ENCODE data around the gene EIF3M. TPM values are rescaled to one million over a fixed set of nuclear protein-coding genes. Genes with fewer than 3 reads are reported as not detected.

Gene EIF3M
- total and polyA plus RNA-seq, 9 donors: 306 to 374 (median 346) TPM

DNA sequence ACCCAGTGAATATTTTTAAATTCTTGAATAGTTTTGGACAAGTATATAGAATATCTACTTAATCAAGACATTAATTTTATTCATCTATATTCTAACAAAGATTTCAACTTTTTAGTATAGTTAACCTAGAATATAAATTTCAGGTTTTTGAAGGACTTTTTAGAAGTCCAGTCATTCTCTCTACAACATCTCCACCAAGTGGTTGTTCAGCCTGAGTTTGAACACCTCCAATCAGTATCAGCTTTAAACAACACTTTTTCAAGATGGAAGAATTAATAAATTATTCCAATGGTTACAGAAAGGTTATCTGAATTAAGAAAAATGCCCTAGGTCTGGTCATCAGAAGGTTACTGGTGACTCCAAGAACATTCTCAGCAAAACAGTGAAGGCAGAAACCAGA is 31.8 kb downstream of the EIF3M start:
- H3K9me3 ChIP-seq (replicated peaks; ENCODE audit: control insufficient read depth, low read depth, low read length): no peaks in the 10 kb centered on the region
- H3K36me3 ChIP-seq (ENCODE audit: control insufficient read depth, insufficient read depth, low read length): no peaks in the 10 kb centered on the region
- no peaks in the 10 kb centered on the region for H3K27me3 ChIP-seq (ENCODE audit: control insufficient read depth, insufficient read depth, low read length)
- no peaks in the 10 kb centered on the region for H3K4me1 ChIP-seq (ENCODE audit: control insufficient read depth, insufficient read depth, low read length)
- no peak overlapping the region for H3K27ac ChIP-seq (ENCODE audit: low read length)
- peak; percentile 5 for DNase-seq
- H3K4me3 ChIP-seq (ENCODE audit: low read length): no peak overlapping the region

DNA sequence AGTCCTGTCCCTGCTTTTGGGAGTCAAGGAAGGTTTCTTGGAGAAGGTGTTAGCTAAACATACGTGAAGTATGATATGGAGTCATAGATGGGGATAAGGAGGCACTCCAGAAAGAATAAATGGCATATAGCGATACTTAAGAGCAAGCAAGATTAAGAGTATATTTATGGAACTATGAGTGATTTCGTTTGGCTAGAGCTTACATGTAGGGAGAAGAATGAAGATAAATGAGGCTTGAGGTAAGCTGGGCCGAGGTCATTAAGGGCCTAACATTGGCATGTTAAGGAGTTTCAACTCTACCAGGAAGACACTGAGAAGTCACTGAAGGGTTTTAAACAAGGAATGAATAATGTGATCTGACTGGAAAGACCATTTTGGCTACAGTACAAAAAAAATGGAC is 33.3 kb downstream of the EIF3M start:
- WGBS (ENCODE audit: insufficient coverage): 83% methylated on average over 4 of the region's 4 CpGs
- Histone ChIP-seq H3K27ac (ENCODE audit: low read length) (no peak overlapping the region), H3K9me3 (replicated peaks; ENCODE audit: control insufficient read depth, low read depth, low read length) (no peaks in the 10 kb centered on the region), H3K4me3 (ENCODE audit: low read length) (no peak overlapping the region), H3K4me1 (ENCODE audit: control insufficient read depth, insufficient read depth, low read length) (no peaks in the 10 kb centered on the region), H3K27me3 (ENCODE audit: control insufficient read depth, insufficient read depth, low read length) (no peaks in the 10 kb centered on the region), H3K36me3 (ENCODE audit: control insufficient read depth, insufficient read depth, low read length) (no peaks in the 10 kb centered on the region)
- DNase-seq: no peak

DNA sequence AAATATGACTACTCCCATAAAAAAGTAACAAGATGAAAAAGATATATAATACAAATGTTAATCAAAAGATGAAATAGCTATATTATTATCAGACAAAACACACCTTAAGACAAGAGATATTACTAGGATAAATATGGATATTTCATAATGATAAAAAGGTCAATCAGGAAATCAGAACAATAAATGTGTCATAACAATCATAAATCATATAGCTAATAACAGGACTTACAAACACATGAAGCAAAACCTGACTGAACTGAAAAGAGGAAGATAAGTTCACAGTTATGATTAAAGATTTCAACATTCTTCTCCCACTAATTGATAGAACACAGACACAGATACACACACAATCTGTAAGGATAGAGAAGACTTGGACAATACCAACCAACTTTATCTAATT is 47.2 kb downstream of the EIF3M start:
- DNase-seq: no peak
- Histone ChIP-seq H3K27me3 (ENCODE audit: control insufficient read depth, insufficient read depth, low read length) (no peaks in the 10 kb centered on the region), H3K4me1 (ENCODE audit: control insufficient read depth, insufficient read depth, low read length) (no peaks in the 10 kb centered on the region), H3K27ac (ENCODE audit: low read length) (no peak overlapping the region), H3K36me3 (ENCODE audit: control insufficient read depth, insufficient read depth, low read length) (no peaks in the 10 kb centered on the region), H3K9me3 (replicated peaks; ENCODE audit: control insufficient read depth, low read depth, low read length) (no peaks in the 10 kb centered on the region), H3K4me3 (ENCODE audit: low read length) (no peak overlapping the region)

GRCh38 chr11:32635819-32636218 is 52.2 kb downstream of the EIF3M start:
- no CpG with 5 or more reads among the region's 2 CpGs for WGBS (ENCODE audit: insufficient coverage)

GRCh38 chr11:32641361-32641760 is 57.7 kb downstream of the EIF3M start:
- no peaks in the 10 kb centered on the region for H3K9me3 ChIP-seq (replicated peaks; ENCODE audit: control insufficient read depth, low read depth, low read length)
- no peak overlapping the region for H3K4me3 ChIP-seq (ENCODE audit: low read length)
- H3K36me3 ChIP-seq (ENCODE audit: control insufficient read depth, insufficient read depth, low read length): no peaks in the 10 kb centered on the region
- DNase-seq: no peak
- no peaks in the 10 kb centered on the region for H3K27me3 ChIP-seq (ENCODE audit: control insufficient read depth, insufficient read depth, low read length)
- H3K27ac ChIP-seq (ENCODE audit: low read length): no peak overlapping the region
- H3K4me1 ChIP-seq (ENCODE audit: control insufficient read depth, insufficient read depth, low read length): no peaks in the 10 kb centered on the region

More at GRCh38 chr11:32635819-32636218, 52.2 kb downstream of the EIF3M start:
- Histone ChIP-seq H3K27me3 (ENCODE audit: control insufficient read depth, insufficient read depth, low read length) (no peaks in the 10 kb centered on the region), H3K4me3 (ENCODE audit: low read length) (no peak overlapping the region), H3K9me3 (replicated peaks; ENCODE audit: control insufficient read depth, low read depth, low read length) (no peaks in the 10 kb centered on the region), H3K27ac (ENCODE audit: low read length) (no peak overlapping the region), H3K4me1 (ENCODE audit: control insufficient read depth, insufficient read depth, low read length) (no peaks in the 10 kb centered on the region), H3K36me3 (ENCODE audit: control insufficient read depth, insufficient read depth, low read length) (no peaks in the 10 kb centered on the region)
- DNase-seq: no peak

DNA sequence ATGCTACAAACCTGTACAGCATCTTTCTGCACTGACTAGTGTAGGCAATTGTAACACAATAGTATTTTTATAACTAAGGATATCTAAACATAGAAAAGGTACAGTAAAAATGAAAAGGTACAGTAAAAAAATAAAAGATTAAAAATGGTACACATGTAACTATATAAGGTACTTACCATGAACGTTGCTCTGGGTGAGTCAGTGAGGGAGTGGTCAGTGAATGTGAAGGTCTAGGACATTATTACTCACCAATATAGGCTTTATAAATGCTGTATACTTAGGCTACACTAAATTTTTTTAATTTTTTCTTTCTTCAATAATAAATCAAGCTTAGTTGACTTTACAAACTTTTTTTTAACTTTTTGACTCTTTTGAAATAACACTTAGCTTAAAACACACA is 59.9 kb downstream of the EIF3M start:
- H3K36me3 ChIP-seq (ENCODE audit: control insufficient read depth, insufficient read depth, low read length): no peaks in the 10 kb centered on the region
- WGBS (ENCODE audit: insufficient coverage): no CpG with 5 or more reads among the region's 1 CpG
- no peaks in the 10 kb centered on the region for H3K4me1 ChIP-seq (ENCODE audit: control insufficient read depth, insufficient read depth, low read length)
- H3K4me3 ChIP-seq (ENCODE audit: low read length): no peak overlapping the region
- no peak overlapping the region for H3K27ac ChIP-seq (ENCODE audit: low read length)
- H3K27me3 ChIP-seq (ENCODE audit: control insufficient read depth, insufficient read depth, low read length): no peaks in the 10 kb centered on the region
- H3K9me3 ChIP-seq (replicated peaks; ENCODE audit: control insufficient read depth, low read depth, low read length): no peaks in the 10 kb centered on the region
- DNase-seq: no peak

Other genes with a start within 250 kb of the EIF3M start
- gene WT1, start 148.3 kb upstream of the EIF3M start, total RNA-seq: not detected
- under 1 TPM in 2 of 8 donors, not detected in 6; 0.23 to 0.47 TPM for gene WT1, start 148.3 kb upstream of the EIF3M start, polyA plus RNA-seq (ENCODE audit: insufficient read depth in 1 of 8, insufficient read length in 8 of 8, low replicate concordance in 1 of 8)
- not detected for gene CCDC73, start 210.8 kb downstream of the EIF3M start, total RNA-seq
- gene CCDC73, start 210.8 kb downstream of the EIF3M start, polyA plus RNA-seq (ENCODE audit: insufficient read depth in 1 of 8, insufficient read length in 8 of 8, low replicate concordance in 1 of 8): under 1 TPM in 4 of 8 donors, not detected in 4; 0.02 to 0.42 (median 0.03) TPM
- 0.09 TPM for gene PRRG4, start 246.1 kb downstream of the EIF3M start, total RNA-seq
- gene PRRG4, start 246.1 kb downstream of the EIF3M start, polyA plus RNA-seq (ENCODE audit: insufficient read depth in 1 of 8, insufficient read length in 8 of 8, low replicate concordance in 1 of 8): 1 to 10 TPM in 1 of 8 donors, under 1 TPM in 7; 0.08 to 3.0 (median 0.22) TPM

All from muscle of leg (tissue), 11 donors.